Activated CD4-positive, CD25-positive, alpha-beta regulatory T cell treated with anti-CD3 and anti-CD28 coated beads, Interleukin-2, amount 50 U/mL, for 72 hours (primary cell): ENCODE data around the gene CEP126.

Experiments
- DNase-seq: peaks from one replicate; pipeline ENCODE4 v3.0.0; 2021

The CEP126 gene, protein sequence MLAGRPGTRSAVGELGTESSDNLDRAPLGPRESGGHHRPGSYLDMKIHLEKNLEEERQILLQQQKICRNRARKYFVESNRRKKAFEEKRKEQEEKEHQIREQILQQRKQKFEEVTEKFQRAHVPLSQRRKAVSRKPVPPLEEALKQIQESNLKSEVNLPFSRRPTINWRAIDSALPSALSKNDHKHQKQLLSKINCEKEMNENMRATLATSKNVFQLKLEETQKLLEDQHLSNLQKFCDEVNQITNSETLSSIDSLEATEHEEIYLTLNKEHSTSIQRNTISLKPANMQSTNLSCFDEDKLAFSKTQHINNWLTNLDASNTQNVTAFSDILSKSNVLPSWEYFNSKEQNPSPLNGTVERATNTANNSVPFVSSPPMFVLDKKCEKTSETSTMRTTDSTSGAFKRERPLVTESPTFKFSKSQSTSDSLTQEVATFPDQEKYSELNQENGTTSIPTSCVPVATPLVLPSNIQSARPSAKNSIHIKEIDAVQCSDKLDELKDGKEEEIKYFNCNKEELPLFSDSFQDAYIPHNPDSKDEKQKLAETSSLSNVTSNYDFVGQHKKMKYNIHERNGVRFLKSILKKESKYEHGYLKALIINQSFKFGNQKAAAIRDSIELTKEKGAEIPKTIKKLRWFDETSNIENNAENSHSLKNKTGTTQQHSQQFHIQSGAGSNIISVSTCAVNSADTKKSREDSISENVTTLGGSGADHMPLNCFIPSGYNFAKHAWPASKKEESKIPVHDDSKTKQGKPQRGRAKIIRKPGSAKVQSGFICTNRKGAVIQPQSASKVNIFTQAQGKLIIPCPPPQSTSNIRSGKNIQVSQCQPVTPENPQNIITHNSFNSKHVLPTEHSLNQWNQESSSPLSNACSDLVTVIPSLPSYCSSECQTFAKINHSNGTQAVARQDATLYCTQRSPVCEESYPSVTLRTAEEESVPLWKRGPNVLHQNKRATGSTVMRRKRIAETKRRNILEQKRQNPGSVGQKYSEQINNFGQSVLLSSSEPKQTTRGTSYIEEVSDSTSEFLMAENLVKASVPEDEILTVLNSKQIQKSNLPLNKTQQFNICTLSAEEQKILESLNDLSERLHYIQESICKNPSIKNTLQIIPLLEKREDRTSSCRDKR

DNA sequence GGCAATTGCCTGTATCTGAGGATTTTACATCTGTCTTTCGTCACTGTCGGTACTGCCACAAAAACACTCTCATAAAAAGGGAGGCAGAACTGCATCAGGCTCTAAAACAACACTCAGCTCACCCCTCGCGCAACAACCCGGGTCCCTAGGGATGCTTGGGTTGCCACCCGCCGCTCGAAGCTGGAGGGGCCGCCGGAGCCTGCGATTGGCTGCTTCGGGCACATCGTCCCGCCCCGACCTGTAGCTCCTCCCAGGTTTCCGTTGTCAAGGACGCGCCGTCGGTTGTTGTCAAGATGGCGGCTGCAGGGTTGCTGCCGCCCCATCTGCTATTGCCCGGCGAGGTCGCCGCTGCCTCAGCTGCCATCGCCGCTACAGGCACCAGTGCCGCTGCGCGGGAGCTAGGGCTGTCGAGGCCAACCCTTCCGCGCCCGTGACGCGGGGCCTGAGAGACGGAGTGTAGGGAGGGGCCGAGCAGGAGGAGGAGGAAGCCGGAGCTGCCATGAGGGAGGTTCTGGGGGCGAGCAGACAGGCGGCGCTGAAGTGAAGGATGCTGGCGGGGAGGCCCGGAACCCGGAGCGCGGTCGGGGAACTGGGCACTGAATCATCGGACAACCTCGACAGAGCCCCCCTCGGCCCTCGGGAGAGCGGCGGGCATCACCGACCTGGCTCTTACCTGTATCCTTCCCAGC lies at the start of gene CEP126:
TSS of gene CEP126 (plus strand) at position 273 of the 689 bp plus-strand sequence. CDS start at position 548, 275 bp downstream.
- peak; percentile 92 for DNase-seq

DNA sequence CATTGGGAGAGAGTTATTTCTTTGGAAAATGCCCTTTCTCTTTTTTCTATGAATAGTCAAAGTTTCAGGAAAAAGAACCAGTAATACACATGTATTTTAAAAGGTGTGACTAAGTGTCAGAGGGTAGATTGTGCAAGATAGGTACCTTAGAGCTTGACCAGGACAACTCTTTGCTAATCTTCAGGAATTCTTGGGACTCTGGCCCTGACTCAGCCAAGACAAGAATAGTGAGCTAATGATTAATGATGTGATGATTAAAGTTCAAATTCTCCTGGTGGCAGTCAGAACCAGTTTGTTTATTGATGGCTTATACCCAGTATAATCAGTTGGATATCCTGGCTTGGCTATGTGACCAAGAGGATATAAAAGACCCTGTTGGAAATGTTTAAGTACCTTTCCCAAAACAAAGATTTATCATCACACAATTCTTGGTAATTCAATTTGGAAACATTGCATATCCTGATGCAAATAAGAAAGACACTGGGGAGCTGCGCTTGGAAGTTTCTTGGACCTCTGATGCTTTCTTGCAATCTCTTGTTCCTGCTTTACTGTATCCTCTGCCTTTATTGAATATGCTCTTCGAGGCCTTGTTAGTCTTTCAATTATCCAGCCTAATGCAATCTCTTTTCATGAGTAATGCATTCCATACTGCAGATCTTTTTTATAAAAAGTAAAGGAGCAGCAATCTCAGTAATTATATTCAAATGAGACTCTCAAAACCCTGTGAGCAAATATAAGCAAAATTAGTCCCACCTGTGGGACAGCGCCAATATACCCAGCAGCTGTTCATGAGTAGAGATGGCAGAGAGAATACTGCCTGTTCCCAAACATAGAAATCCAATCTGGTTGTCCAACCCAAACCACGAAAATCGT lies 48.0 kb upstream of the CEP126 start:
- no peak for DNase-seq

DNA sequence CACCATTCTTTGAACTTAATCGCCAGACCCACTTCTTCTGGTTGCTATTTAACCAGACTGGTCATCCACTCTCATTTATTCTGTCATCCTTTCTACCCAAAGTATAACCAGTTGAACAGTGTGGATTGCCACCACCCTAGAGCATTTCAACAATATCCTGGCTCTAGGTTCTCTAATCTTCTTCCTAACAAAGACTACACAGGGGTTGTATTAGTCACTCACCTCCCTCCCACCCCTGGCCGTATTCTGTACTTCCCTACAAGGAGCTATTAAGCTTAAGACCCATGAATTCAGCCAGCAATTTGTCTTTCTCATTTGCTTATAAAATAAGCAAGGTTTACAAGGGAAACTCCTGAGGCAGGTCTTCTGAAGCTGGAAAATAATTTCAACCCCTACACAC lies 46.9 kb upstream of the CEP126 start:
- DNase-seq = no peak

DNA sequence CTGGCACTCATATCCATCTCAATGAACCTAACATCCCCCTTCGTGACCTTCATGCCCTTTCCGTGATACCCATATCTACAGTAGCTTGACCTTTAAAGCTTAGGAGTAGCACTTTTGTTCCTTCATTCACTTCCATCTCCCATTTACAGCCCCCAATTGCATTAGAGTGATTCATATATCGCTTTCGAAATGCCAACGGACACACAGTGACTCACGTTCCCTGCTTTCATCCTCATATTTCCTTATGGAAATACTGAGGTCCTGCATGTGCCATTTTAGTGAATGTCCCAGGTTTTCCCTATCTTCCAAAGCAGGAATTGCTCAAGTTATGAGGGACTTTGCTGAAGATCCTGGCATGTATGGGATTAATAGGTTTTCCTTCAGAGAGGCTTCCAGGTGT lies 44.3 kb upstream of the CEP126 start:
- no peak for DNase-seq

DNA sequence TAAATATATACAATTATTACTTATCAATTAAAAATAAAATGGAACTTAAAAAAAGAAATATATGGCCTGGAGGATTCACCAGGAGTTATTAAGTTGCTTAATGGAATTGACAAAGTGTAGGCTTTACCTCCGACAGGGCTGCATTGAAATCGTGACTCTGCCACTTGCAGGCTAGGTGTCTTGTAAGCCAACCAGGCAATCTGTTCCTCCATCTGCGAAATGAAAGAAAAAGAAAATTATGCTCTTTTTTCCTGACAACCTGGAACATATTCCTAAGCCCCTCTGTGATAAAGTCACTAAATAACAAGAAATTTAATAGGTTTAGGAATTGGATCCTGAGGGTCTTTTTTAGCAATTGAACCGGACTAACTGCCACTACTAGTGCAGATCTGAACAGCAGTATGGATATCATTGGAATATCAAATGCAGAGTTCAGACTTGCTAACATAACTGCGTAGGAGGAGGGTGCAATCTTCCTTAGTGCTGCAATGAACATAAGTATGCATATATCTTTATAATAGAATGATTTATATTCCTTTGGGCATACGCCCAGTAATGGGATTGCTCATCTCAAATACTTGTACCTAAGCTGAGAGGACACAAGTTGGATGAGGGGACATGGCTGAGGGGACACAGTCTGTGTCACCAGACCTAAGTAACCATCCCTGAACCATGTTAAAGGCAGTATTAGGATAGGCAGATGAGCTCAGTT lies 42.5 kb upstream of the CEP126 start:
- DNase-seq = no peak

DNA sequence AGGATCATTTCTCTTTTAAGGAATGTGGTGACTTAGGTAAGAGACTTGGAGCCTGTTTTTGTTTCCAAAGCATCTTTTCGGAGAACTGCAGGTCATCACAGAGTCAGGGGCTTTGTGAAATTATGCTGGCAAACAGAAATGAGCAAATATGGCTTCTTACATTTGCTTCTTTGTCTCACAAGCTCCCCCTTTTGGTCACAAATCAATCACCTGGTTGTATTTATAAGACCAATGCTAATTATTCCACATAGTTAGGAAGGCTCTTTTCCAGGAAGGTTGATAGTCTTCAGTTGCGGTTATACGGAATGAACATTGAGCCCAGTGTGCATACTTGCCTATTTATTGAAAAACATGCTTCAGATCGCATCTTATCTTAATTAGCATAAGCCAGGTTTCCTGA lies 34.6 kb upstream of the CEP126 start:
- DNase-seq = no peak

DNA sequence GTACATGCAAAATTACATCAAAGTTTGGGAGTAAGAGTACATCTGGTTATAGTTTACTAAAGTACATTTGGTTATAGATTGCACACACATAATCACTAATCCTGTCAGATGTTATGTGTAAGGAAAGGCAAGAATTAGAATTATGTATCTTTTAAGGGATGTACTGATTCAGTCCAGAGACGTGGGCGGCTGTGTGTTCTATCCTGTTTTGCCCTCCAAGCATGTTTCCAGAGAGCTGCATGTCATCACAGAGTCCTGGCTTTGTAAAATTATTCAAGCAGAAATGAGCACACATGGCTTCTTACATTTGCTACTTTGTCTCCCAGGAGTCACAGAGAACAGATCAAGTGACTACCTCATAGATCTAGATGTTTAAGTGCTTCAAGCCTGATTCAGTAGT lies 33.2 kb upstream of the CEP126 start:
- DNase-seq = no peak

DNA sequence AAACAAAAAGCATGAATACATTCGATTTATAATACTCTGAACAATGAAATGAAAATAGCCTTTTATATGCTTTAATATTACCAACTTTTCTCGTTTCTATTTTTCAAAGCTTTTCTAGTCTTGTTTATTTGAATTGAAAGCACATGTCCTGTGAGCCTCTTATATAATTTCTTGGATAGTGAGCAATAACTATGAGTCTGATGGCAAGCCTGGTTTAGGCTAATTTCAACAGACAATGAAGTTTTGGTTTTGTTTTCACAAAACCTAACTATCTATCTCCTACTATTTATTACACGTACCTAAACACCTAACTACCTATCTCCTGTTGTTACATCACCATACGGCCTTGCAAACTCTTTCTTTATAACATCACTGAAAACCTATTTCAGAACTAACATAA lies 29.2 kb upstream of the CEP126 start:
- no peak for DNase-seq

DNA sequence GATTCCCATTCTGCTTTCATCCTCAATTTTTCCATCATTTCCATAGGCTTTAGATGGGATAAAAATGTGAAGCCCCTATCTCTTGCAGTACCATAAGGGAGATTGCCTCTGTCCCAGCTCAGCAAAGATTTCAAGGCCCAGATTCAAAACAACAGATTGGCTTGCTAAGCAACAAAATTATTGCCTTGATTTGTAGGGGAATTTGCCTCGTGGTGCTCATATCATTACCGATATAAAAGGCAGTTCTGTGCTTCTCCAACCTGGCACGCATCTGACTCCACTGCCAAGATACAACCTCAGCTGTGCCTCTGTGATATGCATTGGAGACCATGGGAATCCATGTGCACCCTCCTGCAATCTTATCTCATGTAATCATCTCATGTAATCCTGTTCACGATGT lies 25.0 kb upstream of the CEP126 start:
- no peak for DNase-seq

DNA sequence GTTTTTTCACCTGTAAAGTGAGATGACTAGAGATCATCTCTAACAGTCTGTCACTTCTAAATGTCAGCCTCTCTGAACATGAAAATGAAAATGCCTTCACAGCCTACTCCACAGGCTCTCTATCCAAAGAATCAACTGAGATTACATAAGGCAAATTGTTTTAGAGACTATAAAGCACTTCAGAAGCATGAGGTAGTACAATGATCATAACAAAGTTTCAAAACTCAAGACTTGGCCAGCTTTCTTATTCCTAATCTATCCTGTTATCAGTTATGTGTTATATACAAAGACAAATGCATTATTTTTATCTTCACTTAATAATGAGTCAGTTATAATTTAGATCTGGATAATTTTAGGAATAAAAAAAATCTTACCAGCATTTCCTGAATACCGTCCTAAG lies 20.3 kb upstream of the CEP126 start:
- DNase-seq = no peak

DNA sequence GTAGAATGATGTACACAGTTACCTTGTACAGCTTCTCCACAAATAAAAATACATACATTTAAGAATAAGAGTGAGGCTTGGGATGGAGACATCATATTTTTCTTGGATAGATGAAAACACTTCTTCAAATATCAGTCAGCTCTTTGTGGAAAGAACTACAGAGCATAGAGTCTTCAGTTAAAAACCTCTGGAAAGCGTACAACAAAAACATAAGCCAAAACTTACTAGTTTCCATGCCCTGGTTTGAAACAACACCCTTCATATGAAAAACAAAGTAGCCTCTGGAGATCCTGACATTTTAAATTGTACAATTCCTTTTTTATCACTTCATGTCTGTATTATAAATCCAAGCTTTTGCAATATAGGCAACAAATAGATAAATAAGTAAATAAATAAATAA lies 7.0 kb upstream of the CEP126 start:
- DNase-seq = no peak

DNA sequence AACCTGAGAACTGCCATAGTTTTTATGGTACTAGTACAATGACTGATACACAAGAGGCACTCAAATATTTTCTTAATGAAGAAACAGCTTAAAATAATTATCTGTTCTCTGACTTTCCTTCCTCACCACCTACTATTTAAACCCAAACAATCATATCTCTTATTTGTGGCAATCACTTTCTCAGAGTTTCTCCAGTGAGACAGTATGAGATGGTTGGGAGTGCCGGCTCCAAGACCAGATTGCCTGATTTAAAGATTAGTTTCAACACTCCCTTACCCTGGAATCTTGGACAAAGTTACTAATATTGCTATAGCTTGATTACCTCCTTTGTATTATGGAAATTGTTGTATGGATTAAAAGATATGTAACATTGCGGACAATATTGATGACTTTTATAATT lies 5.7 kb upstream of the CEP126 start:
- DNase-seq = no peak

DNA sequence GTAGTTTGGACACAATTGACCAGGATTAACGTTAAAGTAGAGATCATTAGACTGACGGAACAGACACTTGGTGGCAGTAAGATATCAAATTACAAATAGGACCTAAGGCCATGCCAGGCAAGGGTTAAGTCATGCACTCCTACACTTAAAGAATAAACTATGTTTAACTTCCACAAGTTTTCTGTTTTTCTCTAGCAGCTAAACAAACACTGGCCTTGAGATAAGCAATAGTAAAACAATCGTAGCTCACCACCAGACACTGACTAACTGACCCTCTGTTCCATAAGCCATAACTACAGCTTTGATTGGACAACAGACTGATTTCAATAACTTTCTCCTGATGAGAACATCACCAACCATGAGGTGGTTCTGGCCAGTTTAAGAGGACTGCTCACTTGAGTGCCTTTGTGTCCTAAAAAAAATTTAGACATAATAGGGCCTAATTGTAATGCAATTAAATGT lies 2.0 kb upstream of the CEP126 start:
- DNase-seq = no peak

DNA sequence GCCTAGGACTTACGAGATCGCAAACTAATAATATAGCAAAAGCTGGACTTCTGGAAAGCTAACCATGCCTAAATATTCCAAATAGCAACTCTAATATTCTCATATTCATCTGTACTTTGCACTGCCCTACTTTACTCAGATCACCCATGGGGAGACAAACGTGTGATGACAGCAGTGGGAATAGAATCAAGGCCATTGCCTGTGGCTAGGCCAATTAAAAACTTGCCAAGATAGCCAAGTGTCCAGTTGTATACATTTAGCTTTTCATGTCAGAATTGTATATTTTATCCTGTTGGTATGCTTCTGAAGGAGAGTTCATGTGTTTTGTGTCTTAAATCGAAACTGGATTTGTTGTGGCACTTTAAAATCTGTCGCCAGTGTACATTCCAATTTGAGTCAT lies 1.2 kb upstream of the CEP126 start:
- DNase-seq = no peak

DNA sequence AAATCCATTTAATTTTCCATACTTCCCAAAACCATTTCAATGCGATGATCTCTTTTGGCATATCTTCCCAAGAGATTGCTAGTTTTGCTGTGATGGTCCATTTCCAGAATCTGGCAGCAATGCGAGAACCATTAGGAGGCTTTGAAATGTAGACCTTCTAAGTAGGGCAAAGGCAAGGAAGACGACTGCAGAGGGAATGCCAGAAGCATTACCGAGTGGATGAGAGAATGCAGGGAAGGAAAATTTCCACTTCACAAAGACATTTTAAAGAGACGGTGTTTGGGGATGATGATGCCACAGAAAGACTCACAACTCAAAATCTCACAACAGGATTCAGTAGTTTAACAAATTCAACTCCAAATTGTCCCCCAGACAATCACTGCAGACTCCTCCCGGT lies 471 bp upstream of the CEP126 start:
- no peak for DNase-seq

DNA sequence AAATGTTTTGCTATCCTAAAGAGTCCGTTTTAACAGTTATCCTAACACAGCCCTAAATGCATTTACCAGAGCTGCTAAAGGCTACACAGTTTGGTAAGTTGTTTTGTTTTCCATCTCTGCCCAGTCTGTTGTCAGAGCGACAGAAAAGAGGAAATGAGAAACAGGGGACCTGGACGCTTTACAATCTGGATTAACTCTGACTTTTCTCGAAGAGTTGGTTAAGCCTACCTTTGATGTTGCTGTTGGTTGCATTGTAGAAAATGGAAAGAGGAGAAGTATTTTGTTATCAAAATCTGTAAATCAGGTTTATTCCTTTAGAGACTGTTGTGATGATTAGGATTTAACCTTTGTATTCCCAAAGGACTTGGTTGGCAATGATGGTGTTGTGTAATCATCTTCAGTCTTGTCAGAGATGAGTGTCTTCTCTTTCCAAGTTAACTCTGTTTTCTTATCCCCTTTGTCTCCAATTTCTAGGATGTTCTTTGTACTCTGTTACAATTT lies 1.0 kb downstream of the CEP126 start:
- DNase-seq = no peak

DNA sequence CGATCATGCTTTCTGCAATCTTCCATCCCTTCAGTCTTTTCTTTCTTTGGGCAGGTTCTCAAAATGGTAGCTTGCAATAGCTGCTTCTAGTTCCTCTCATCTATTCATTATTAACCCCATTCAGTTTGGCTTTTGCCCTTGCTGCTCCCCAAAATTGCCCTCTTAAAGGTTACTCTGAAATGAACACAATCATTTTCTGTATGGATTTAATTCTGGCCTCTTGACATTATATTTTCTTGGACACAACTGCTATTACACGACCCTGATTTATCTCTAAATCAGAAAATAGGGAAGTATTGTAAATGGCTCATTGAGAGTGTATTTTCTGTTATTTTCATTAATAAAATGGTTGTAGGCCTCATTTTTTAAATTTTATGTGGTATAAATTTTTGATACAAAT lies 1.6 kb downstream of the CEP126 start, which contains the start of gene ANGPTL5:
TSS of gene ANGPTL5 (minus strand) at position 101 of the 400 bp plus-strand sequence. CDS start 8,613 bp downstream, outside the sequence.
- no peak for DNase-seq

DNA sequence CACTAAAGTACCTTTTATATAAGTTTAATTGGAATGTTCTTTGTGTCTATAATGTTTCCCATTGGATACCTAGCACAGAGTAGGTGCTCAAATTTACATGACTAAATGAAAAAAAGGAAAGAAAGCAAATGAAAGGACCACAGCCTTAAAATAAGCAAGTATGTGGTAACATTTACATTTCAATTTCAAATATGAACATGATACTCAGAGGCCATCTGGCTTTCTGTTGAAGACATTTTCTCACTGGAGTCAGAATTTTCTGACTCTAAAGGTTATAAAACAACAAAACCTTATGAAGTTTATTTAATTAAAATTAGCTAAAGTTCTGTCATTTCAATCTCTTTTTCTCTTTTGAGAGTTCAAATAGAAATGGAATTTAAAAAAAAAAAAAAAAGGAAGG lies 2.4 kb downstream of the CEP126 start:
- DNase-seq = no peak

DNA sequence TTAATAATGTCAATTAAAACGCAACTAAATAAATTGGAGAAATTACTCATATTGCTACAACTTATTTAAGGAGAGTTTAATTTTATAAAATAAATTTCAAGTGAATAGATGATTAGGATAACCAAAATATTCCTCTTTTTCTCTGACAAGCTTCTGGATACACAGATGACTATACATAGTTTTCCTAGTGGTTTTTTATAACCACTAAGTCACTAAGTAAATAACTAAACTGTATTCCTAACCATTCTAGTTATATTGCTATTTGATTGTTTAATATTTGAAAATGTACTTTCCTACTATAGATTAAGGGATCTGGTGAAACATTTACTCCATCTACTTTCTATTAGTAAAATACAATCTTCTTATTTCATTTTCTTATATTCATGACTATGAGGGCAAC lies 6.2 kb downstream of the CEP126 start:
- no peak for DNase-seq

DNA sequence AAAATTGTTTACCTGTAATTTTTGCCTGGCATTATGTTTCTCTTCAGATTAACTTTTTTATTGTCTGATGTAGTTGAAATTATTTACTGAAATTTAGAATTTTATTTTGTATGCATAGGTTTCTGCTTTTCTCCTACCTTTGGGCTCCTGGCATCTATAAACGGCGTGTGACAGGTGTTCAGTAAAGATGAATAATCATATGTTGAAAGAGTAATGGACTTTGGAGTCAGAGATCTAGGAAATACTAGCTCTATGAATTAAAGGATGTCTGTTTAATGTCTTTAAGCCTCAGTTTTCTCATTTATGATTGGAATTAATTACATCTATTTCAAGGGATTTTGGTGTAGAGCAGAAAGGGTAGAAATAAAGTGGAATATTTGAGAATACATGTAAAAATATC lies 8.7 kb downstream of the CEP126 start:
- DNase-seq = no peak
